H1 (cell line): ENCODE data around the gene RALGAPA2. TPM values are rescaled to one million over a fixed set of nuclear protein-coding genes. Genes with fewer than 3 reads are reported as not detected.

Experiments
- CTCF ChIA-PET: fragments of 300-600 bp; sonication (Branson Sonifier 250); formaldehyde crosslinking; loops from one replicate; lab custom pipeline; 2021; ENCODE audit not compliant: partially characterized antibody; lab: Charles Lee
- POLR2A ChIA-PET: fragments of 300-600 bp; sonication (Branson Sonifier 250); formaldehyde crosslinking; loops from one replicate; lab custom pipeline; 2021; ENCODE audit warnings: inconsistent platforms; ENCODE audit not compliant: partially characterized antibody; lab: Charles Lee
- DNase-seq, 2 experiments: peaks; one replicate each; pipeline versions ENCODE4 v3.0.0 to v3.0.0-alpha.2; 2010 to 2022; ENCODE audit warnings: low spot score in 2 of 2, low read depth in 1 of 2, mixed read lengths in 1 of 2
- FAIRE-seq: peaks from 2 replicates; lab custom pipeline; 2011; peaks lifted over from hg19 to GRCh38; lab: Jason Lieb, UNC
- H2AFZ ChIP-seq: 2 replicates; pipeline ENCODE4 v1.8.1; 2012; ENCODE audit warnings: low read length, inconsistent platforms
- H2AK5ac ChIP-seq: 2 replicates; pipeline ENCODE4 v1.6.1; 2013; ENCODE audit warnings: low read depth, low read length
- H2BK120ac ChIP-seq: replicated peaks from 2 replicates; pipeline ENCODE3; 2013; ENCODE audit warnings: low read depth, low read length, inconsistent platforms
- H2BK12ac ChIP-seq: 2 replicates; pipeline ENCODE4 v1.6.1; 2013; ENCODE audit warnings: low read depth, low read length
- H2BK15ac ChIP-seq: 2 replicates; pipeline ENCODE4 v1.6.1; 2013; ENCODE audit warnings: low read length
- H2BK20ac ChIP-seq: 2 replicates; pipeline ENCODE4 v1.6.1; 2013; ENCODE audit warnings: low read length
- H2BK5ac ChIP-seq: 2 replicates; pipeline ENCODE4 v1.6.1; 2013; ENCODE audit warnings: low read depth, low read length
- H3K14ac ChIP-seq: 2 replicates; pipeline ENCODE4 v1.6.1; 2013; ENCODE audit warnings: inconsistent platforms; ENCODE audit not compliant: insufficient read length
- H3K18ac ChIP-seq: 2 replicates; pipeline ENCODE4 v1.6.1; 2013; ENCODE audit warnings: low read length; ENCODE audit errors: extremely low read depth
- H3K23ac ChIP-seq: 2 replicates; pipeline ENCODE4 v1.6.1; 2013; ENCODE audit warnings: inconsistent platforms; ENCODE audit not compliant: insufficient read length
- H3K23me2 ChIP-seq: 2 replicates; pipeline ENCODE4 v1.6.1; 2013; ENCODE audit warnings: low read depth, low read length
- H3K27ac ChIP-seq: 2 replicates; pipeline ENCODE4 v1.6.1; 2011; ENCODE audit warnings: low read depth, low read length, inconsistent platforms
- H3K27me3 ChIP-seq, 4 experiments: replicated peaks in 1 of 4; 1 replicate in 1 of 4; 2 replicates in 3 of 4; pipeline versions ENCODE4 v1.6.1 to v1.8.1; 2011 to 2013; ENCODE audit warnings: low read length in 3 of 4, mild to moderate bottlenecking in 3 of 4, inconsistent platforms in 2 of 4, mixed read lengths in 2 of 4, moderate library complexity in 1 of 4; ENCODE audit not compliant: control insufficient read depth in 3 of 4, insufficient read depth in 3 of 4; ENCODE audit errors: extremely low read depth in 1 of 4
- H3K36me3 ChIP-seq, 4 experiments: 2 replicates each; pipeline versions ENCODE4 v1.6.1 to v1.8.1; 2011 to 2013; ENCODE audit warnings: mild to moderate bottlenecking in 4 of 4, low read length in 3 of 4, moderate library complexity in 2 of 4, control low read depth in 1 of 4, inconsistent platforms in 1 of 4; ENCODE audit not compliant: insufficient read depth in 4 of 4, control insufficient read depth in 2 of 4
- H3K4ac ChIP-seq: replicated peaks from 2 replicates; pipeline ENCODE3; 2013; ENCODE audit warnings: low read length, low read depth, mixed read lengths, inconsistent platforms; ENCODE audit not compliant: insufficient read length
- H3K4me1 ChIP-seq, 4 experiments: replicated peaks in 1 of 4; 1 replicate in 1 of 4; 2 replicates in 3 of 4; pipeline versions ENCODE4 v1.6.1 to v1.8.1; 2011 to 2013; ENCODE audit warnings: low read length in 3 of 4, inconsistent platforms in 2 of 4, mixed read lengths in 1 of 4; ENCODE audit not compliant: insufficient read depth in 4 of 4, control insufficient read depth in 3 of 4
- H3K4me2 ChIP-seq, 2 experiments: 2 replicates each; pipeline versions ENCODE4 v1.6.1 to v1.8.1; 2011 to 2013; ENCODE audit warnings: low read depth in 2 of 2, low read length in 2 of 2, control low read depth in 1 of 2, inconsistent platforms in 1 of 2, mild to moderate bottlenecking in 1 of 2; ENCODE audit not compliant: insufficient read depth in 1 of 2
- H3K4me3 ChIP-seq, 4 experiments: fragments of 200-600, 300-600 bp in 1 of 4; sonication (generic), shearing (Covaris generic), sonication (Bioruptor Twin) in 1 of 4; 2 replicates each; pipeline versions ENCODE4 v1.5.1 to v1.8.1; 2011 to 2016; ENCODE audit warnings: low read length in 4 of 4, low read depth in 3 of 4, control low read depth in 2 of 4, inconsistent platforms in 2 of 4, mild to moderate bottlenecking in 2 of 4, mixed read lengths in 1 of 4, moderate library complexity in 1 of 4; ENCODE audit not compliant: insufficient read depth in 2 of 4; ENCODE audit errors: extremely low read depth in 1 of 4
- H3K56ac ChIP-seq: replicated peaks from 2 replicates; pipeline ENCODE3; 2013; ENCODE audit warnings: low read depth, mild to moderate bottlenecking, mixed read lengths, low read length, inconsistent platforms; ENCODE audit not compliant: insufficient read length
- H3K79me1 ChIP-seq: 2 replicates; pipeline ENCODE4 v1.6.1; 2013; ENCODE audit warnings: low read depth, low read length, control low read depth
- H3K79me2 ChIP-seq, 2 experiments: 2 replicates each; pipeline versions ENCODE4 v1.6.1 to v1.8.1; 2012 to 2013; ENCODE audit warnings: low read length in 2 of 2, mild to moderate bottlenecking in 2 of 2, inconsistent platforms in 1 of 2; ENCODE audit not compliant: insufficient read depth in 2 of 2, control insufficient read depth in 1 of 2
- H3K9ac ChIP-seq, 4 experiments: replicated peaks in 1 of 4; 1 replicate in 1 of 4; 2 replicates in 3 of 4; pipeline versions ENCODE4 v1.6.1 to v1.8.1; 2011 to 2013; ENCODE audit warnings: low read depth in 3 of 4, low read length in 3 of 4, control low read depth in 2 of 4, mild to moderate bottlenecking in 2 of 4, moderate library complexity in 2 of 4, inconsistent platforms in 1 of 4; ENCODE audit errors: extremely low read depth in 1 of 4
- H3K9me3 ChIP-seq, 2 experiments: 2 replicates each; pipeline versions ENCODE4 v1.6.1 to v1.8.1; 2012 to 2013; ENCODE audit warnings: mild to moderate bottlenecking in 2 of 2, moderate library complexity in 2 of 2, control low read depth in 1 of 2, inconsistent platforms in 1 of 2, low read depth in 1 of 2, low read length in 1 of 2, mixed read lengths in 1 of 2; ENCODE audit not compliant: insufficient read depth in 2 of 2
- H4K20me1 ChIP-seq, 2 experiments: replicated peaks in 1 of 2; 2 replicates each; pipeline versions ENCODE3 to v1.8.1; 2011 to 2013; ENCODE audit warnings: inconsistent platforms in 2 of 2, low read length in 2 of 2, mild to moderate bottlenecking in 1 of 2; ENCODE audit not compliant: insufficient read depth in 2 of 2, control insufficient read depth in 1 of 2
- H4K5ac ChIP-seq: 2 replicates; pipeline ENCODE4 v1.6.1; 2013; ENCODE audit warnings: low read length, low read depth, mixed read lengths, inconsistent platforms; ENCODE audit not compliant: insufficient read length
- H4K8ac ChIP-seq: 2 replicates; pipeline ENCODE4 v1.8.0; 2013; ENCODE audit warnings: mild to moderate bottlenecking, moderate library complexity, low read length, inconsistent platforms; ENCODE audit not compliant: insufficient read depth; ENCODE audit errors: extremely low read depth
- H4K91ac ChIP-seq: replicated peaks from 2 replicates; pipeline ENCODE3; 2013; ENCODE audit warnings: low read length, mixed read lengths, inconsistent platforms; ENCODE audit not compliant: insufficient read length
- KDM4A ChIP-seq: IDR thresholded peaks from one replicate; pipeline ENCODE4 v1.7.1; 2012; ENCODE audit warnings: low read depth, mild to moderate bottlenecking, moderate library complexity, low read length, inconsistent platforms; ENCODE audit not compliant: severe bottlenecking
- RBBP5 ChIP-seq: IDR thresholded peaks from 2 replicates; pipeline ENCODE4 v1.7.1; 2012; ENCODE audit warnings: low read depth, mild to moderate bottlenecking, inconsistent platforms, low read length, moderate library complexity, borderline replicate concordance
- SAP30 ChIP-seq: fragments of 300-600 bp; sonication (generic); IDR thresholded peaks from 2 replicates; pipeline ENCODE4 v1.7.1; 2012; ENCODE audit warnings: low read length, moderate library complexity, mild to moderate bottlenecking, inconsistent platforms; ENCODE audit not compliant: insufficient read depth, insufficient replicate concordance
- WGBS, 2 experiments: shearing (Covaris generic) in 1 of 2; methylation state at CpG; one replicate each; pipeline versions ENCODE4 v1.1.6 to v1.1.7; 2013 to 2015; ENCODE audit warnings: low lambda C conversion rate in 2 of 2, mixed read lengths in 2 of 2, inconsistent platforms in 1 of 2, low coverage in 1 of 2, missing lambda C conversion rate in 1 of 2; ENCODE audit not compliant: insufficient replicate concordance in 2 of 2, insufficient coverage in 1 of 2, insufficient read length in 1 of 2; ENCODE audit errors: extremely low coverage in 1 of 2, missing lambda C conversion rate in 1 of 2; 5-methylcytosine and 5-hydroxymethylcytosine counted together
- polyA plus RNA-seq, 7 experiments: library from polyadenylated mRNA; depleted of rRNA in 3 of 7; stranded (reverse) in 5 of 7; unstranded in 2 of 7; fragments of >200 nt in 5 of 7; fragments of 200-250 nt in 2 of 7; gene quantifications; 1 replicate in 5 of 7; 2 replicates in 1 of 7; 4 replicates in 1 of 7; pipeline versions ENCODE4 v1.2.1 to v1.2.3, GENCODE V29; 2011 to 2013; ENCODE audit warnings: missing spikeins in 2 of 7, mixed read lengths in 2 of 7
- total RNA-seq: library from RNA; stranded (reverse); fragmentation: NEBNext Ultra II Directional; extraction: Animal tissue kit (Norgen Biotek cat#: 25700); gene quantifications from 2 replicates; pipeline ENCODE4 v1.2.1, GENCODE V29; 2021
- TF ChIP-seq, protein P1 (sequence below): IDR thresholded peaks from 2 replicates; pipeline ENCODE4 v1.6.1; 2012; ENCODE audit warnings: inconsistent platforms

Gene RALGAPA2
- total and polyA plus RNA-seq, 2 of the 8 experiments (the other 6 are each of a cell fraction or from before 2014, with no cell fraction given): 5.1 to 25.5 TPM

DNA sequence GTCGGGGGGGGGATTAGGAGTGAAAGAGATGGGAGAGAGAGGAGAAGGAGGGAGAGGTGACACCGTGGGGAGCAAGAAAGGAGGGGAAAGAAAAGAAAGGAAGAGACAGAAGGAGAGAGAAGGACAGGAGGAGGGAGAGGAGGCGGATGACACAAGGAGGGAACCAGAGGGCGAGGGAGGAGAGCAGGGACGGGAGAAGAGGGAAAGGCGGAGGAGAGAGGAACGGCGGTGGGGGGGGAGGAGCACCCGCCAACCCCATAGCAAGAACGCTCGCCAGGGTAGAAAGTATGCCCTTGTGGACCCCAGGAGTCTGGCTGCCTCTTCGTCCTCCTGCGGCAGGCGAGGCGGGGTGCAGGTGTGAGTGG is 349.0 kb downstream of the RALGAPA2 start:
- WGBS, 2 experiments: 0% methylated on average over 10 of the region's 15 CpGs; no CpG with 5 or more reads in 1 of the 2 experiments
- Histone ChIP-seq H2BK120ac (no peak overlapping the region), H3K23ac (no peak overlapping the region), H2BK20ac (peak overlapping the region; percentile 90; the same call in 1 of the 2 replicates), H3K56ac (no peak overlapping the region), H2BK15ac (no peak overlapping the region), H3K23me2 (peaks cover 28% of the 10 kb centered on the region; the same call in 1 of the 2 replicates)
- peak in 1 of 2 experiments; percentile 72 for DNase-seq
- POLR2A ChIA-PET: interaction anchor here (1.3 kb wide), 1 partner anchor 10 kb away, joined by 3 read pairs; no protein-coding TSS in a partner anchor
- FAIRE-seq: no peak
- TF ChIP-seq, protein P1, sequence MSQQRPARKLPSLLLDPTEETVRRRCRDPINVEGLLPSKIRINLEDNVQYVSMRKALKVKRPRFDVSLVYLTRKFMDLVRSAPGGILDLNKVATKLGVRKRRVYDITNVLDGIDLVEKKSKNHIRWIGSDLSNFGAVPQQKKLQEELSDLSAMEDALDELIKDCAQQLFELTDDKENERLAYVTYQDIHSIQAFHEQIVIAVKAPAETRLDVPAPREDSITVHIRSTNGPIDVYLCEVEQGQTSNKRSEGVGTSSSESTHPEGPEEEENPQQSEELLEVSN: no peak
- TF ChIP-seq RBBP5 (peak; percentile 28; the same call in 1 of the 2 replicates), SAP30 (peak; percentile 26), KDM4A (peak; percentile 57)
- TF ChIP-seq, all 59 proteins: peak for 3
- Histone ChIP-seq H4K20me1 (peaks cover 0 to 3% of the 10 kb centered on the region in 2 experiments), H3K27me3 (peaks cover 25 to 78% (median 57%) of the 10 kb centered on the region in 4 experiments), H3K36me3 (no peaks in the 10 kb centered on the region), H3K9me3 (no peaks in the 10 kb centered on the region), H2BK5ac (peak overlapping the region; percentile 83; the same call in 1 of the 2 replicates), H2AFZ (no peak overlapping the region), H2AK5ac (no peak overlapping the region), H3K9ac (no peak overlapping the region), H3K79me2 (no peaks in the 10 kb centered on the region), H3K79me1 (no peaks in the 10 kb centered on the region), H4K5ac (no peak overlapping the region), H4K8ac (no peak overlapping the region), H3K18ac (peak overlapping the region; percentile 24; the same call in 1 of the 2 replicates), H4K91ac (peak overlapping the region; percentile 29), H3K4me3 (peak overlapping the region; percentile 31 to 71 (median 52); a peak in 7 of 8 replicates), H2BK12ac (peak overlapping the region; percentile 84), H3K4me1 (peaks cover 0 to 17% (median 7%) of the 10 kb centered on the region in 4 experiments; a peak in 5 of 7 replicates), H3K4me2 (peak overlapping the region; percentile 84 to 86), H3K14ac (no peak overlapping the region), H3K4ac (no peak overlapping the region), H3K27ac (no peak overlapping the region)
- CTCF ChIA-PET: no interaction called here
